ENCODE data around the gene VCPKMT.
A peak's percentile ranks its signal among the peaks of the same experiment; 100 is the strongest.
"Not testable (repeated sequence)": the region's sequence is repeated elsewhere in the genome, so short reads cannot be mapped to it uniquely, and the experiment has no call there.

The VCPKMT gene

DNA sequence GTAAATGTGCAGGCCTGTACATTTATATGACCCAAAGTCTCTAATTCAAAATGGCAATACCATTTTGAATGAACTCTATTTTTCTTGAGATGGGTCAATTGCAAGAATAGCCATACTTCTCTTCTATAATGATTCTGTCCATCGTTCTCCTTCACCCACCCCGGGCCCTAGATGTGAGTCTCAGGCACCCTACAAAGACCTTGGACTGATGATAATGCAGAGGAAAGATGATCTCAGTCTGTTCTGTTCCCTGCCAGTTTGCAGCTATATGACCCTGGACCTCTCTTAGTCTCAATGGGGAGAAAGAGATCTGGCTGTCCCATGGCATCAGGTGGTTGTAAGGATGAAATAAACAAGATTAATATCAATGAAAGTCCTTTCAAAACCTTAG lies 30.1 kb downstream of the VCPKMT start:
- H3K36me3 Mint-ChIP-seq (ENCODE audit: low read depth) = peaks cover 13% of the 10 kb centered on the region
- H3K4me3 Mint-ChIP-seq = peak overlapping the region; percentile 40
- no peak for DNase-seq (ENCODE audit: low spot score)
- peaks cover 75% of the 10 kb centered on the region for H3K4me1 Mint-ChIP-seq (ENCODE audit: low read depth)
- peaks cover 4% of the 10 kb centered on the region for H3K27me3 Mint-ChIP-seq (ENCODE audit: low read depth)
- H3K9me3 Mint-ChIP-seq = no peaks in the 10 kb centered on the region
- peak overlapping the region; percentile 96 for H3K27ac Mint-ChIP-seq

DNA sequence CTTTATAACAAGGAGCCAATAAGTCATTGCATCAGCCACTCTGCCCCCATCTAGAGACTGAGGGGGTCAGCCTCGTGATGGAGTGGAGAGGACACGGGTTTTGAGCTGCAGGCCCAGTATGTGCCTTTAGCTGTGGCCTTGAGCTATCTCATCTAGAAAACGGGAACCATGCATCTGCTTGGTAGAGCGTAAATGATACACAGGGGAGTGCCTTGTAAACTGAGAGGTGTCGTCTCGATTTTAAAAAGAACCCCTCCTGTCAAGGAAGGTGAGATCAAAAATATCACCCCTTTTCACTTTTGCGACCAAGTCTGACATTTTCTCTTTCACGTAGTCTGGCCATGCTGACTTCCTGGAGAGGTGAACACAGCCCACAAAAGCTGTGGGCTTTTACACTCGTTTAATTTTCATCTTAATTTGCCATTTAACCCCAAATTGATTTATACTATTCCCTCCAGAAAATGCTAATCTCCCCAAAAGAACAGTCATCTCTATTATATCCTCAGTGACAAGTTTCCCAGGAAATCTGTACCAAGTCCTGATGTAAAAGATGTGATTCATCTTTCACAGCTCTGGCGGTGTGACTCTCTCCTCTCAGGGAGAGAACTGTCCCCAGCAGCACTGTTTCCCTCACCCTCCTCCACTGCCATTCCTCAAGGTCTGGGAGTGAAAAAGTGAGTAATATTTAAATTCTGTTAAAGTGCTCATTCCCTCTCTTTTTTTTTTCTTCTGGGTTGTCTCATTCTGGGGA lies 30.6 kb downstream of the VCPKMT start:
- DNase-seq (ENCODE audit: low spot score) = peak; percentile 60
- Mint-ChIP-seq H3K4me1 (ENCODE audit: low read depth) (peaks cover 75% of the 10 kb centered on the region), H3K9me3 (no peaks in the 10 kb centered on the region), H3K27me3 (ENCODE audit: low read depth) (peaks cover 3% of the 10 kb centered on the region), H3K36me3 (ENCODE audit: low read depth) (peaks cover 10% of the 10 kb centered on the region), H3K27ac (peak overlapping the region; percentile 96), H3K4me3 (peak overlapping the region; percentile 40)

DNA sequence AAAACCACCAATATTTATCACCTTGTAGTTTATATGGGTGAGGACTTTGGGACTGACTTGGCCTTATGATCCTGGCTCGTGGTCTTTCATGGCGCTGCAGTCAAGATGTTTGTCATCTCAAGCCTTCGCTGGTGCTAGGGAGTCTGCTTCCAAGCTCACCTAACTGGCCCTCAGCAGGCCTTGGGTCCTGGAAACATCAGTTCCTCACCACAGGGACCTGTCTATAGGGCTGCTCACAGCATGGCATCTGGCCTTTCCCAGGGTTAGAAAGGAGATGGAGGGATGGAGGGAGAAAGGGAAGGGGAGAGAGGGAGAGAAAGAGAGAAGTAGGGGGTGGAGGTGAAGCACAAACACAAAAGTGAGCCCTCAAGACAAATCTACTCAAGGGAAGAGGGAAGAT lies 31.7 kb downstream of the VCPKMT start:
- H3K36me3 Mint-ChIP-seq (ENCODE audit: low read depth) = peaks cover 6% of the 10 kb centered on the region
- H3K4me3 Mint-ChIP-seq = peak overlapping the region; percentile 39
- H3K27ac Mint-ChIP-seq = peak overlapping the region; percentile 96
- peaks cover 72% of the 10 kb centered on the region for H3K4me1 Mint-ChIP-seq (ENCODE audit: low read depth)
- H3K27me3 Mint-ChIP-seq (ENCODE audit: low read depth) = no peaks in the 10 kb centered on the region
- no peak for DNase-seq (ENCODE audit: low spot score)
- no peaks in the 10 kb centered on the region for H3K9me3 Mint-ChIP-seq

DNA sequence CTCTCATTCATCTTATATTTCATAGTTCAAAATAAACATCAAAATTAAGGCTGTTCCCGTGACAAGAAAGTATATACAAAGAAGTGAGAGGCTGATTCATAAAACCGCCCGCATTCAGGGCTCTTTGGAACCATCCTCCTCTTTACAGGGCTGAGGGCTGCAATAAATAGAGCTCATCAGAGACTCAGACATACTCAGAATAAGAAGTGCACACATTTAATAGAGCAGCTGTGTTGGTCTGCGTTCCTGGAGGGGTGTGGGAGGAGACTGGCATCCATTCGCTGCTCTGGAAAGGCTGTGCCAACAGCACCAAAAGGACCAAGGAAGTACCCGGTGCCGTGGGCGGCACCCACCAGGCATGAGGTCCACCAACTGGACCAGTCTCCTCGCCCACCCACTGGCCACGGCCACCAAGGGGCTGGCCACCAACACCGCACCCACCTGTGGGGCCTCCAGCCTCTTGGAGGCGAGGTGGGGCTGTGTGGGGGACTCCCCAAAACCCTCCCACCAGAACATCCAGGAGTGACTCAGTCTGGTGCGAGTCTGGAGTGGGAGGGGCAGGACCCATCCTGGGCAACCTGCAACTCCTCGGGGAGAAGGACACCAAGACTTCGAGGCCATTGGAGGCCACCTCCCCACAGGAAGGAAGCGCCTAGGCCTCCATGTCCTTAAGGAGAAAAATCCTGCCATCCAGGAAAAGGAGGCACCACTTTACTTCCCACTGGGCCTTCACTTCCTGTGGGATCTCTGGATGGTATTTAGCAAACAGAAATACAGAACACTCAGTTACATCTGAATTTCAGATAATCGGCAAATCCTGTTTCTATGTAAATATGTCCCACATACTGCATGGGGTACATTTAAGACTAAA lies 32.7 kb downstream of the VCPKMT start:
- H3K4me3 Mint-ChIP-seq = peak overlapping the region; percentile 62
- peak; percentile 82 for DNase-seq (ENCODE audit: low spot score)
- no peaks in the 10 kb centered on the region for H3K27me3 Mint-ChIP-seq (ENCODE audit: low read depth)

DNA sequence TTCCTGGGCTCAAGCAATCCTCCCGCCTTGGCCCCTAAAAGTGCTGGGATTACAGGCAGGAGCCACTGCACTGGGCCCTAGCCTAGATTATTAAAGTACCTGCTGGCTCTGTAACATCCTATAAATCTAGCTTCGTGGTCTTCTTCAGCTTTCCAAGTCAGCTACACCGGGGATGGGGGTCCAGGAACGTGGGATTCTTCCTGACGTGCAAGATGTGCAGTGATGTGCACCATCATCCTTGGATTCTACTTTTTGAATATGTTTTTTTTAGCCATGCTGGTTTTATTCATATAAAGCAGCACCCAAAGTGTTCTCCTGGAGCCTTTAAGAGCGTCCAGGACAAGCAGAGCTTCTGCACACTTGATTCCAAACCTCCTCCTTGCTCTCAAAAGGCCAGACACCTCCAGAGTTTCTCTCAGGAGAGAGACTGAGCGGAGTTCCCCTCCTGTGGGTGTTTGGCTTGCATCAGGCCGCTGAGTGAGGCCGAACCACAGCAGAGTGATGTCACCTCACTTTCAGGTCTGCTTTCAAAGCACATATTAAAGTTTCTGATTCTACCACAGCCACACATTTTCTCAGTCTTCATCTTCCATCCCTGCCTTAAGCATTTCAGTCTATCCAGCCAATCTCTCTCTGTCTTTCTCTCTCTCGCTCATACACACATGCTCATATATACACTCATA lies 33.4 kb downstream of the VCPKMT start:
- peak; percentile 93 for DNase-seq (ENCODE audit: low spot score)
- H3K9me3 Mint-ChIP-seq = no peaks in the 10 kb centered on the region
- peaks cover 8% of the 10 kb centered on the region for H3K36me3 Mint-ChIP-seq (ENCODE audit: low read depth)
- H3K4me3 Mint-ChIP-seq = peak overlapping the region; percentile 62
- H3K27ac Mint-ChIP-seq = peak overlapping the region; percentile 96
- H3K4me1 Mint-ChIP-seq (ENCODE audit: low read depth) = peaks cover 63% of the 10 kb centered on the region
- H3K27me3 Mint-ChIP-seq (ENCODE audit: low read depth) = no peaks in the 10 kb centered on the region

More for the DNA sequence above, 32.7 kb downstream of the VCPKMT start:
- Mint-ChIP-seq H3K27ac (peak overlapping the region; percentile 96), H3K4me1 (ENCODE audit: low read depth) (peaks cover 66% of the 10 kb centered on the region), H3K9me3 (no peaks in the 10 kb centered on the region), H3K36me3 (ENCODE audit: low read depth) (peaks cover 5% of the 10 kb centered on the region)

DNA sequence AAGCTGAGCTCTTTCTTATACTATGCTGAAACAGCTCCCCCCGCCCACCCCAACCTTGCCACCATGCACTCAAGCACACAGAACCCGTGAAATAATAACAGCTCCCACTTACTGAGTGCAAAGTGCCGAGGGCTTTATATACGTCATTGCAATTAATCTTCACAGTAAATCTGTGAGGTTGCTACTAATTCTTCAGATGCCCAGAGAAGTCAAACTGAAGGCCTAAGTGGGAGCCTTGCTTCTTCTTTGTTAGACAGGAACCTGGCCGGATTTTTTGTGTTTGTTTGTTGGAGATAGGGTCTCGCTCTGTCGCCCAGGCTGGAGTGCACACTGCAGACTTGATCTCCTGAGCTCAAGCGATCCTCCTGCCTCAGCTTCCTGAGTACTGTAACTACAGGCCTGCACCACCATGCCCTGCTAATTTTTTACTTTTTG lies 34.0 kb downstream of the VCPKMT start:
- Mint-ChIP-seq H3K4me1 (ENCODE audit: low read depth) (peaks cover 59% of the 10 kb centered on the region), H3K36me3 (ENCODE audit: low read depth) (peaks cover 7% of the 10 kb centered on the region), H3K9me3 (no peaks in the 10 kb centered on the region), H3K27ac (peak overlapping the region; percentile 96), H3K4me3 (peak overlapping the region; percentile 62), H3K27me3 (ENCODE audit: low read depth) (no peaks in the 10 kb centered on the region)
- DNase-seq (ENCODE audit: low spot score) = no peak

DNA sequence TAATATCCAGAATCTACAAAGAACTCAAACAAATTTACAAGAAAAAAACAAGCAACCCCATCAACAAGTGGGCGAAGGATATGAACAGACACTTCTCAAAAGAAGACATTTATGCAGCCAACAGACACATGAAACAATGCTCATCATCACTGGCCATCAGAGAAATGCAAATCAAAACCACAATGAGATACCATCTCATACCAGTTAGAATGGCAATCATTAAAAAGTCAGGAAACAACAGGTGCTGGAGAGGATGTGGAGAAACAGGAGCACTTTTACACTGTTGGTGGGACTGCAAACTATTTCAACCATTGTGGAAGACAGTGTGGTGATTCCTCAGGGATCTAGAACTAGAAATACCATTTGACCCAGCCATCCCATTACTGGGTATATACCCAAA lies 37.3 kb downstream of the VCPKMT start:
- not testable (repeated sequence) for H3K27me3 Mint-ChIP-seq (ENCODE audit: low read depth); H3K27ac Mint-ChIP-seq; H3K4me3 Mint-ChIP-seq; H3K9me3 Mint-ChIP-seq; DNase-seq (ENCODE audit: low spot score)
- peaks cover 34% of the 10 kb centered on the region for H3K4me1 Mint-ChIP-seq (ENCODE audit: low read depth)
- H3K36me3 Mint-ChIP-seq (ENCODE audit: low read depth) = peaks cover 15% of the 10 kb centered on the region

DNA sequence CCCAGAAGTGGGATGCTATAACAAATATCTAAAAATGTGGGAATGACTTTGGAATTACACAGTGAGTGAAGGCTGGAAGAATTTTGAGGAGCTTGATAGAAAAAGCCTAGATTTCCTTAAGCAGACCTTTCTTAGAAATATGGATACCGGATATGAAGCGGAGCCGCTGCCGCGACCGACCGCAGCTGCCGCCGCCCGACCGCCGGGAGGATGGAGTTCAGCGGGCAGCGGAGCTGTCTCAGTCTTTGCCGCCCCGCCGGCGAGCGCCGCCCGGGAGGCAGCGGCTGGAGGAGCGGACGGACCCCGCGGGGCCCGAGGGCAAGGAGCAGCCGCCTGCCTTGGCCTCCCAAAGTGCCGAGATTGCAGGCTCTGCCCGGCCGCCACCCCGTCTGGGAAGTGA lies 42.7 kb downstream of the VCPKMT start:
- Mint-ChIP-seq H3K4me1 (ENCODE audit: low read depth) (peaks cover 15% of the 10 kb centered on the region), H3K36me3 (ENCODE audit: low read depth) (peaks cover 15% of the 10 kb centered on the region)
- H3K4me3 Mint-ChIP-seq; H3K27me3 Mint-ChIP-seq (ENCODE audit: low read depth); H3K9me3 Mint-ChIP-seq; H3K27ac Mint-ChIP-seq; DNase-seq (ENCODE audit: low spot score): not testable (repeated sequence)

DNA sequence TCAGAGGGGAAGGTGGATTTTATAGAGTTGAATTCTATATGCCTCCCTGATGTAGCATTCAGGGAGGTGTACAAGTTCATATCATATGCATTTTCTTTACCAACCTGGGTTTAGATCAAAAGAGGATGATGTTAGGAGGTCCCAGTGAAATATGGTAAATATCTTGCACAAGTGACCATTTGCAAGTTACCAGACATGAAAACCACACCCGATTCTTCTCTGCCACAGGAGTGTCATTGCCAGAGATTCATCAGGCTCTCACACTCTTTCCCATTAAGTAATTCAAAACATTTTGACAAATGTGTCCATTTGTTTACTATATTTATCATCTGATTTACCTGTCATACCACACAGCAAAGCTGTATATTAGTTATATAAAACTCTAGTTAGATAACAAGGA lies 44.0 kb downstream of the VCPKMT start:
- H3K36me3 Mint-ChIP-seq (ENCODE audit: low read depth) = peaks cover 12% of the 10 kb centered on the region
- H3K27ac Mint-ChIP-seq = no peak overlapping the region
- H3K27me3 Mint-ChIP-seq (ENCODE audit: low read depth) = peaks cover 2% of the 10 kb centered on the region
- DNase-seq (ENCODE audit: low spot score) = no peak
- no peak overlapping the region for H3K4me3 Mint-ChIP-seq
- H3K9me3 Mint-ChIP-seq = no peaks in the 10 kb centered on the region
- peaks cover 13% of the 10 kb centered on the region for H3K4me1 Mint-ChIP-seq (ENCODE audit: low read depth)

DNA sequence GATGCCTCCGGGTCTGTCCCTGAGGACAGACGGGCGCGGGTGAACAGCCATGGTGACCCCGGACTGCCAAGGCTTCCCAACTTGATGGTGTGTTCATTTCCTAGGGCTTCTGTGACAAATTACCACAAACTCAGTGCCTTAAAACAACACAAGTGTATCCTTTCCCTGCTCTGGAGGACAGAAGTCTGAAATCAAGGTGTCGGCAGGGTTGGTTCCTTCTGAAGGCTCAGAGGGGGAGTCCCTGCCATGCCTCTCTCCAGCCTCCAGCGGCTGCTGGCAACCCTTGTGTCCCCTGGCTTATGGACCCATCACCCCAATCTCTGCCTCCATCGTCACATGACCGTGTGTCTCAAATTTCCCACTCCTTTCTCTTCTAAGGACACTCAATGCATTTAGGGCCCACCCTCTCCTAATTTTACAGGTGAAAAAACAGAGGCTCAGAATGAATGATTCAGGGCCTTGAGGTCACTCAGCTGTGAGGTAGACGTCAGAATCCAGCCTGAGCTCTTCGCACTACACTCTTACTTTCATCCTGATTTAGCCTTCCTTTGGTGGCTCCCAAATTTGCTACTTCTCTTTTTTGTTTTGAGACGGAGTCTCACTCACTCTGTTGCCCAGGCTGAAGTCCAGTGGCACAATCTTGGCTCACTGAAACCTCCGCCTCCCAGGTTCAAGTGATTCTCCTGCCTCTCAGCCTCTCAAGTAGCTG lies 45.4 kb downstream of the VCPKMT start:
- Mint-ChIP-seq H3K4me1 (ENCODE audit: low read depth) (peaks cover 20% of the 10 kb centered on the region), H3K36me3 (ENCODE audit: low read depth) (peaks cover 8% of the 10 kb centered on the region), H3K27me3 (ENCODE audit: low read depth) (no peaks in the 10 kb centered on the region), H3K4me3 (no peak overlapping the region), H3K27ac (no peak overlapping the region), H3K9me3 (no peaks in the 10 kb centered on the region)
- no peak for DNase-seq (ENCODE audit: low spot score)

DNA sequence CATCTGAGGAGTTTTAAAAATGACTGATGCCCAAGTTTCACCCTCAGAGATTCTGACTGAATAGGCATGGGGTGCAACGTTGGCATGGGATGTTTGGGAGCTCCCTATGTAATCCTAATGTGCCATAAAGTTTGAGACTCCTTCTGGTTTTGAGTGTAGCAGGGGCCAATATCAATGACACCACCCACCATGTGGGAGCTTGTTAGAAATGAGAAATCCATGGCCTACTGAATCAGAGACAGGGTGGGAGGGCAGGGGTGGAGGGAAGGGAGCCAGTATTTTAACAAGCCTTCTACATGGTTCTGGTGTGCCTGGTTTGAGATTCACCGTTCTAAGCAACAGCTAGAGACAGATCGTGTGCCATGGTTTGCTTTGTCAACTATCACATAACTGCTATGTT lies 46.1 kb downstream of the VCPKMT start:
- no peaks in the 10 kb centered on the region for H3K9me3 Mint-ChIP-seq
- peaks cover 27% of the 10 kb centered on the region for H3K4me1 Mint-ChIP-seq (ENCODE audit: low read depth)
- H3K27me3 Mint-ChIP-seq (ENCODE audit: low read depth) = no peaks in the 10 kb centered on the region
- peaks cover 8% of the 10 kb centered on the region for H3K36me3 Mint-ChIP-seq (ENCODE audit: low read depth)
- no peak for DNase-seq (ENCODE audit: low spot score)
- no peak overlapping the region for H3K27ac Mint-ChIP-seq
- no peak overlapping the region for H3K4me3 Mint-ChIP-seq

DNA sequence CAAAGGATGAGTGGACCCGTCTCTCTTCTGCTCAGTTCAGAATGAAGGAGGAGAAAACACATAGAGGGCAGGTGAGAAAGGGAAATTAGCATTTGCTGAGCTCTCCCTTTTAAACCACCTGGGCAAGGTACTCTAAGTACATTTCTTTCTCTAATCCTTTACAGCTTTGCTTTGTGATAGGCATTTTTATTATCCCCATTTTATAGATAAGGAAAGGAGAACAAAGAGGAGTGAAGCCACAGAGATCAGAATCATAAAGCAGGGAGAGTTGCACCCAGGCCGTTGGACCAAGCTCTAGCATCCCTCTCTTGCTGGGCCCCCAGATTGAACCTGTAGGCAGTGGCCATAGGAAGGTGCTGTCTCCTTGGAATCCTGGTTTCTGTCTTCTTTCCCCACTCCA lies 47.0 kb downstream of the VCPKMT start:
- no peak overlapping the region for H3K4me3 Mint-ChIP-seq
- no peaks in the 10 kb centered on the region for H3K9me3 Mint-ChIP-seq
- no peaks in the 10 kb centered on the region for H3K27me3 Mint-ChIP-seq (ENCODE audit: low read depth)
- H3K36me3 Mint-ChIP-seq (ENCODE audit: low read depth) = peaks cover 7% of the 10 kb centered on the region
- peak overlapping the region; percentile 12 for H3K27ac Mint-ChIP-seq
- H3K4me1 Mint-ChIP-seq (ENCODE audit: low read depth) = peaks cover 36% of the 10 kb centered on the region
- DNase-seq (ENCODE audit: low spot score) = no peak

DNA sequence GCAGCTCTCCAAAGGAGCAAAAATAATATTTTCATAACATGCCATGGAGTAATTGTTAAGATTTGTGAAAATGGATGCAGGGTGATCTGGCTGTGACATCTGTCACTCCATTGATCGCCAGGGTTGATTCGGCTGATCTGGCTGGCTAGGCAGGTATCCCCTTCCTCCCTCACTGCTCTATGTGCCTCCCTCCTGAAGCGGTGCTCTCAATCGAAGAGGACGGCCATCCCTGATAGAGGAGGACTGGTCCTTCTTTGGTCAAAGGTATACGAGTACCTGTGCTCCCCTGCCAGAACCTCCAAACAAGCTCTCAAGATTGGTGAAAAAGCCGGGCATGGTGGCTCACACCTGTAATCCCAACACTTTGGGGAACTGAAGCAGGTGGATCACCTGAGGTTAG lies 47.9 kb downstream of the VCPKMT start:
- Mint-ChIP-seq H3K27ac (no peak overlapping the region), H3K36me3 (ENCODE audit: low read depth) (peaks cover 7% of the 10 kb centered on the region), H3K27me3 (ENCODE audit: low read depth) (no peaks in the 10 kb centered on the region), H3K4me3 (no peak overlapping the region), H3K4me1 (ENCODE audit: low read depth) (peaks cover 43% of the 10 kb centered on the region), H3K9me3 (no peaks in the 10 kb centered on the region)
- no peak for DNase-seq (ENCODE audit: low spot score)

All from T-helper 2 cell treated with Interferon-gamma antibody and Interleukin-4, amounts not matched to agents 5 μg/mL and 100 μg/mL, for 36 hours (primary cell).